GM21423 (cell line): ENCODE data around the gene PPP2R2D.

Experiments used
- ATAC-seq: cut with Tn5 transposase; IDR thresholded peaks from one replicate; pipeline ENCODE4 v1.9.1; 2021; ENCODE audit warnings: mild to moderate bottlenecking, moderate library complexity; ENCODE audit not compliant: unreplicated experiment

The PPP2R2D gene

DNA sequence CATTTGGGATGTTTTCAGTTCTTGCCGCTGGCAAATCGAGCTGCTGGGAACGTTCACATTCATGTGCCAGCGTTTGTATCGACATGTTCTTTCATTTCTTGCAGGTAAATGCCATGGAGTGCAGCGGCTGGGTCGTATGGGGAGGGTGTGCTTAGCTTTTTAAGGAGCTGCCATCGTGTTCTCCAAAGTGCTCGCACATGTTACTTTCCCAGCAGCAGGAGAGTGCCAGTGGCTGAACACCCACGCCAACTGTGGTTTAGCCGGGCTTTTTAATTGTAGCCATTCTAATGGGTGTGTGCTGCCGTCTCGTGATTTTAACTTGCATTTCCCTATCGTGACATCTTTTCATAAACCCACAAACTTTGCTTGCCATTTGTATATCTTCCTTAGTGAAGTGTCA is 92.5 kb downstream of the PPP2R2D start:
- no peak for ATAC-seq

DNA sequence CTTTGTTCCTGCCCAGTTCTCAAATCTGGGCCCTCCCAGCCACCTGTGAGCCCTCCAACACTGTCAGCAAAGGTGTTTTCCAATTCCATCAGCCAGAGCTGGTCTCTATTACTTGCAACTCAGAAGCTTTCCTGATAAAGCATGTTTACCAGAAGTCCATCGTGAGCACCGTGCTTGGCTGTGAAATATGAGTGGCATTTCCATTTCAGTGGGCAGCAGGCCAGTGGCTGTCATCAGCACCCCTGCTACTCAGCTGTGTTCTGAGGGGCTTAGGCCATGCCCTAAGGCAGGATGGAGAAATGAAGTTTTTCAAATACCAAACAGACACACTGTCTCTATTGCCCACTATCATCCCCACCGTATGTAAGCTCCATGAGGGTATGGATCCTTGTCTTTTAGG is 93.6 kb downstream of the PPP2R2D start:
- ATAC-seq, result no peak

DNA sequence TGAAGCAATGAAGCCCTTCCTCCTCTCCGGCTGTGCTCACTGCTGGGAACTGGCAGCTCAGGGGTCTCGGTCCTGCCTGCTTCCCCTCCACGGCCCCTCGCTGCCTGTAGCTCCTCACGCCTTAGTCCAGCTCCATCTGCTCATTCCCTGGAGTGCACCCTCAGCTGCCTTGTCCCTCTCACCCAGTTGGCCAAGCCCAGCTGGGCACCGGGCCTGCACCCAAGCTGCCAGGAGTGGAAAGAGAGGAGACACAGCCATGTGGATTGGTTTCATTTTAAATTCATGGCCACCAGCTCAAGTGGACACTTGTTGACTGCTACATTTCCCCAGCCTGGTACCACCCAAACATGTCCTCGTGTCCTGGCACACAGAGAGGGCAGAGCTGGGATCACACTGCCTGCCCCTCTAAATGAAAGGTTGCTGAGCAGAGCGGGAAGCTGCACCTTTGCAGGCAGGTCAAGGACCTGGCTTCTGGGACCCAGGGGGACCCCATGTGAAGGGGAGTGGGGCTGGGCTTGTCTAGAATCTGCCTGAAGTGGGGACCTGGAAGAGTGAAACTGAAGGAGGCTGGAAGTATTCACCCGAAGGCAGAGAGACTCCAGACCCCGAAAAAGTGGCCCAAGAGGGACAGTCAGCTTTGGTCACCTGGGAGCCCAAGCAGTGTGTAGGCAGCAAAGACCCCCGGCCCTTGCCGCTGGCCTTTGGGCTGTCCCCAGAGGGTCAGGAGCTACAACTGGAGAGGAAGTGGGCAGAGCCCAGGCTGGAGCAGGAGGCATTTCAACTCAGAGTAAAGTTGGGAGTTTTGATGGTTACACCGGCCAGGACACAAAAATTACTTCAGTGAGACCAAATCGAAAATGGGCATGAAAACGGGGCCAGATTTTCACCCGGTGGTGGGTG is 95.9 kb downstream of the PPP2R2D start:
- ATAC-seq, result no peak

DNA sequence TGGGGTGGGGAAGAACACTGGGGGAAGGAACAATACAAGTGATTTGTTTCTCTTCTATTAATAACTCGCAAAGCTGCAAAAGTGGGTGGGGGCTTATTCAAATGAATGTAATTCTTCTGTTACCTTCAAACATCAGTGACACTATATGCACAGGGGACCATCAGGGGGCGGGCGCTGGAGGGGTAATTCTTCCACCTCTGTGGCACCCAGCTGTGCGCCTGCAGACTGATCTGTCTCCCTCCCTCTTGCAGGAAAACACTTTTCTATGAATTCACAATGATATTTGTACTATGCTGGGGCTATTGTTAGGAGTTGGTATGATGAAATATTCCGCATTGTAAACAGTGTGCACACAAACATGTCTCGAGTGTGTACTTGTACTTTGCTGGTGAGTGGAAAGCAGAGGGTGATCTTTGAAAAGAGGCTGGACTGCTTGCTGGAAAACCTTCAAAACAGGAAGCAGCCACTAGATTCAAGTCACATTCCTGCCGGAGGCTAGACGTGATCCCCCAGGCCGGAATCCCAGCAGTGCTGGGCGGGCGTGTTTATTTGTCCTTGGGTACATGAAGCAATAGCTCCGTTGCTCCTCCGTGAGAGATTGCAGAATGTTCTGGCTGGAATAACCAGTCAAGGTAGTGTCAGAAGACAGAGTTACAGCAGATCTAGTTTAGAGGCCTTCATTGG is 96.7 kb downstream of the PPP2R2D start:
- ATAC-seq, result no peak

DNA sequence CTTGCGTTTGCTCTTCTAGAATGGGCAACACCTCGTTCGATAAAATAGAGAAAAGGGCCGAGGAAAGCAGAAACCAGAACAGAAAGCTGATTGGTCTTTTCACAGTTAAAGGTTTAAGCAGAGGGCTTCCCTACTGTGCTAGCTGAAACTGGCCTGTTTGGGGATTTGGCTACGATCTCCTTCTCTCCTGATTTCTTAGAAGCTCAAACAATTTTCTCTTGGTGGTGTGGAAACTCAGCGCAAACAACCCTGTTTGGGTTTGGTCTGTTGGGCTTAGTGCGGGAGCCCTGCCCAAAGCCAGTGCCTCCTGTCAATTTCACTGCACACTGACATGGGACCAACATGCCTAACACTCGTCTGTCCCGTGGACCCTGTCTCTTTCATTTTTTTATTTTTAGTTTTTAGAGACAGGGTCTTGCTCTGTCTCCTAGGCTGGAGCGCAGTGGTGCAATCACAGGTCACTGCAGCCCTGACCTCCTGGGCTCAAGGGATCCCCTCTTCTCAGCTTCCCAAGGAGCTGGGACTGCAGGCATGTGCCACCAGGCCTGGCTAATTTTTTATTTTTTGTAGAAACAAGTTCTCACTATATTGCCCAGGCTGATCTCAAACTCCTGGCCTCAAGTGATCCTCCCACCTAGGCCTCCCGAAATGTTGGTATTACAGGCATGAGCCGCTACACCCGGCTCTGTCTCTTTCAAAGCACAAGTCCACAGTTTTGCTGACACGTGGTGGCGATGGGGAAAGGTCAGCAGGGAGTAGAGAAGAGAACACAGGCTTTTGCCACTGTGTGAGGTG is 97.4 kb downstream of the PPP2R2D start:
- ATAC-seq, result no peak

DNA sequence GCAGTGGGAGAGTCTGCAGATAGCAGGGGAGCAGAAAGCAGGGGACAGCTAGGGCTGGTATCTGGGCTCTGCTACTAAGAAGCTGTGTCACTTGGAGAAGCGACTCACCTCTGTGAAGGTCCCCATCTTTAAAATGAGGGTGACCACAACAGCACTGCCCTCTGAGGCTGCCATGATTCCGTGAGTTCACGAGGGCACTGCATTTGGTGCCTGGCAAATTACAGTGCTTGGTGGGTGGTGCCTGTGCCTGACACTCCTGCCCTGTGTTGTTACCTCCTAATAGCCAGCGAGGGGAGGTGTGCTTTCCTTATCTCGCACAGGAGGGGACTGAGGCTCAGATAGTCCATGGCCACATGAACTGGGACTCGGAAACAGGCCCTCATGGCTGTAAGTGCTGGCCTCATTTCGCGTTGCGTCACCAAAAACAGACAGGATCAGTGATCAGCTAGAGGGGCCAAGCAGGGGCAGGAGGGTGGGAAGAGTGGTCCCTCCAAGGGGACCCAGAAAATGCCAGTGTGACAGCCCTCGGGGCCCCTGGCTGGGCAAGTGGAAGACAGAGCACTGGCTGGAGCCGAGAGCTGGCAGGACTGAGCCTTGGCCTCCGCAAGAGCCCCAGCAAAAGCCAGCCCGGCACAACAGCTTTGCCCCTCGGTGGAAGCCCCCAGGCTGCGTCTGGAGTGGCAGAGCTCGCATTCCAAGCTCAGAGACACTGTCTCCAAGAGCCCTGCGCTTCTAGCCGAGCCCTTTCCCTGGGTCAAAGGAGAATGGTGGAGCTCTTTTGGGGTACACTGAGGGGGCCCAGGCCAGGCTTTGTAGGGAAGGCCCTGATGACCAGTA is 98.3 kb downstream of the PPP2R2D start:
- ATAC-seq, result no peak

DNA sequence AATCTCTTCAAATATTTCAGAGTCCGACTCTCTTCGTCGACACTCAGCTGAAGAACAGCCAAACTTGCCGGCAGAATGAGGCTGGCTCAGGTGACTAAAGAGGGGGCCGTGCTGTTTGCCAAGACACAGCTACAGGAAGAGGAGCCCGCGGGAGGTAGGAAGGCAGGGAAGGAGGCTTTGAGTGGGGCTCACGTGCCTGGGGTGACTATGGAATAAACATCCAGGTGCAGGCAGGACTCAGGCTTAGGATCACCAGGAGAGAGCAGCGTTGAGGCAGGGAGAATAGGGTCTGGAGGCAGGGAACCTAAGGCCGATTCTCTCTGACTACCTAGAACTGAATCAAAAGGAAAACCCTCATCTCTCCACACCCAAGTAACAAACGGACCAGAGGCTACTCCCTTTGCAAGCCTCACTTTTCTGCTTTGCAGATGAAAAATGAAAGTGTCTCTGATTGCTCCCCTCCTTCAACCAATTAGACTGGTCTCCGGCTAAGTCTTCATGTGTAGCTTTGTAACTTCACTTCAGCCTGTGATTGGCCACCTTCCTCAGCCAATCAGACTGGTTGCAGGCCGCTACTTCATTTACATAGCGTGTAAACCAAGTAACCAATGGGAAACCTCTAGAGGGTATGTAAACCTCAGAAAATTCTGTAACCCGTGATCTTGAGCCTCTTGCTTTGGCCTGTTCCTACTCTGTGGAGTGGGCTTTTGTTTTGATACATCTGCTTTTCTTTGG is 100.6 kb downstream of the PPP2R2D start:
- no peak for ATAC-seq

DNA sequence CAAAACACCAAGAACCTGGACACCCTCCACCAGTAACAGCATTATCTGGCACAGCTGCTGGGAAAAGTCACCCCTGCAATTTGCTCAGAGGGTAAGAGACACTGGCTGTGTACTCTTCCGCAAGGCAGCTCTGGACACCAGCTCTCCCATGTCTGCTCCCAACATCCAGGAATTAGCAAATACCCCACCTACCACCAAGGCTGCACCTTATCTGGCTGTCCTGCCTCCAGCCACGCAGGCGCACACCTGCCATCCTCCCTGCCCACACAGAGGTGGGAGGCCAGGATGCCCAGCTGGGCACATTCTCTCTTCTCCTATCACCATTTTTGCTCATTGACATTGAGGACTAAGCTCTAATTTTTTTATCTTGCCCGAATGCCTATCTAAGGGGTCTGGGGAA is 101.2 kb downstream of the PPP2R2D start:
- no peak for ATAC-seq

DNA sequence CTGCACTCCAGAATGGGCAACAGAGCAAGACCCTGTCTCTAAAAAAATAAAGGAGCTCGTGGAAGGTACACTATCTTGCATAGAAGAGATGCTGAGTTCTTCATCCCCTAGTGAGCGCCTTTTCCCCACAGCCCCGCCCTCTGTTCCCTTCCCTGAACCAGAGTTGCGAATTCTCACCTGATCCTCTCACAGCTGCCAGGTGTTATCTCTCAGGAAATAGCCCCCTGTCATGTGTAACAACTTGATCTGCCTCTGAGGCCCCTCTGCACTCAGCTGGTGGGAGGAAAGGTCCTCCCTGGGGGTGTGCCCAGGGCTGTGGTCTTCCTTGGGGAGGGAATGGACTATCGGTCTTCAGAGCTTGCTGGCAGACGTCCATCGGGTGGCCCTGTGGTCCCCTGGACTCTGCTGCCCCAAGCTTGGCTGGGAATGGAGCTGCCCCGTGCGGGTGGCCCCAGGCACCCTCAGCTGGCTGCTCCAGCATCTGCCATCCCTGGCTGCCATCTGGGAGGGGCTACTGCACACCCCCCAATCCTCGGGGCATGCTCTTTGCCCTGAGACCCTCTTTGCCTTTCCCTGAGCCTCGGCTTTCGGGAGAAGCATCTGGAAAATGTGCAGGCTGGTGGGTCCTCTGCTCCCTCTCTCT is 102.6 kb downstream of the PPP2R2D start:
- ATAC-seq, result no peak

DNA sequence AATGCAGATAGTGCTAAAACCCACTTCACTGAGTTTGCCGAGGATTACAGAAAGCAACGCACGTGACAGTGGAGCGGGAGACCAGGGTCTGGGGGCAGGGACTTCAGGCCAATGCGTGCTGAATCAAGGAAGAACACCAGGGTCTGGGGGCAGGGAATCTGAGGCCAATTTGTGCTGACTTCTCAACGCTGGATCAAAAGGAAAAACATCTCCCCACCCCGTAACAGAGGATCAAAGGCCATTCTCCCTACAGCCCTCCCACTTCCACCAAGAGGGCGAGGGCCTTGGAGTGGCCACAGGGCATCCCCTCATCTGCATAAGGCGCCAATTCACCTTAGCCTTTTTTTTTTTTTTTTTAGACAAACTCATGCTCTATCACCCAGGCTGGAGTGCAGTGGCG is 103.2 kb downstream of the PPP2R2D start:
- no peak for ATAC-seq

DNA sequence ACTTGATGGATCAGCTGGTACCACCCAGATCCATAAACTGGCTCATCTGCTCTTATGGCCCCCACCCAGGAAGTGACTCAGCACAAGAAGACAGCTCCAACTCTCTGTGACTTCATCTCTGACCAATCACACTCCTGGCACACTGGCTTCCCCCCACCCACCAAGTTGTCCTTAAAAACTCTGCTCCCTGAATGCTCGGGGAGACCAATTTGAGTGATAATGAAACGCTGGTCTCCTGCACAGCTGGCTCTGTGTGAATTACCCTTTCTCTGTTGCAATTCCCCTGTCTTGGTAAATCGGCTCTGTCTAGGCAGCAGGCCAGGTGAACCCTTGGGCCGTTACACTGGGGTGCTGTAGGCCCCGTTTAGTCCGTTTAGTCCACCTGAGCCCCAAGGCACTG is 104.3 kb downstream of the PPP2R2D start:
- no peak for ATAC-seq

DNA sequence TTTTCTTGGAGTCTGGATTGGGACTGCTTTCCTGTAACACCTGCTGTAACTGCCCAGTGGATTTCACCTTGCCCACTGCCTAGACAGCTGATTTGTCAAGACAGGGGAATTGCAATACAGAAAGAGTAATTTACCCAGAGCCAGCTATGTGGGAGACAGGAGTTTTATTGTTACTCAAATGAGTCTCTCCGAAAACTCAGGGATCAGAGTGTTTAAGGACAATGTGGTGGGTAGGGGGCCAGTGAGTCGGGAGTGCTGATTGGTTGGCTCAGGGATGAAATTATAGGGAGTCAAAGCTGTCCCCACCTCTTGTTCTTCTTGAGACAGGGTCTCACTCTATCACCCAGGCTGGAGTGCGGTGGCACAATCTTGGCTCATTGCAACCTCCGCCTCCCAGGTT is 106.2 kb downstream of the PPP2R2D start:
- no peak for ATAC-seq

DNA sequence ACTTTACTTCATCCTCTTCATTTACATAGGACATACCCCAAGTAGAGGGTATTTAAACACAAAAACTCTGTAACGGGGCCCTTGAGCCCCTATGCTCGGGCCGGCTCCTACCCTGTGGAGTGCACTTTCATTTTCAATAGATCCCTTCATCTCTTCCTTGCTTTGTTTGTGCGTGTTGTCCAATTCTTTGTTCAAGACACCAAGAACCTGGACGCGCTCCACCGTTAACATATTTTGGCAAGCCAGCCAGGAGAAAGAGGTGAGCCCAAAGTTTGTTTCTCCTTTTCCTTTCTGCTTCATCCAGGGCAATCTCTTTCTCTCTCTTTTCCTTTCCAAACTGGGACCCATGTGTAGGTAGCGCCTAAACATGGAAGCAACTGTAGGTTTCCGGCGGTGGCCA is 106.9 kb downstream of the PPP2R2D start:
- ATAC-seq, result no peak
